ENCODE results near the gene CTBP2. TPM values are rescaled to one million over a fixed set of nuclear protein-coding genes. Genes with fewer than 3 reads are reported as not detected.

The CTBP2 gene
- 67.8 and 69.0 TPM in 2 replicates for total RNA-seq (2014; rRNA removed; shearing (Covaris generic))

DNA sequence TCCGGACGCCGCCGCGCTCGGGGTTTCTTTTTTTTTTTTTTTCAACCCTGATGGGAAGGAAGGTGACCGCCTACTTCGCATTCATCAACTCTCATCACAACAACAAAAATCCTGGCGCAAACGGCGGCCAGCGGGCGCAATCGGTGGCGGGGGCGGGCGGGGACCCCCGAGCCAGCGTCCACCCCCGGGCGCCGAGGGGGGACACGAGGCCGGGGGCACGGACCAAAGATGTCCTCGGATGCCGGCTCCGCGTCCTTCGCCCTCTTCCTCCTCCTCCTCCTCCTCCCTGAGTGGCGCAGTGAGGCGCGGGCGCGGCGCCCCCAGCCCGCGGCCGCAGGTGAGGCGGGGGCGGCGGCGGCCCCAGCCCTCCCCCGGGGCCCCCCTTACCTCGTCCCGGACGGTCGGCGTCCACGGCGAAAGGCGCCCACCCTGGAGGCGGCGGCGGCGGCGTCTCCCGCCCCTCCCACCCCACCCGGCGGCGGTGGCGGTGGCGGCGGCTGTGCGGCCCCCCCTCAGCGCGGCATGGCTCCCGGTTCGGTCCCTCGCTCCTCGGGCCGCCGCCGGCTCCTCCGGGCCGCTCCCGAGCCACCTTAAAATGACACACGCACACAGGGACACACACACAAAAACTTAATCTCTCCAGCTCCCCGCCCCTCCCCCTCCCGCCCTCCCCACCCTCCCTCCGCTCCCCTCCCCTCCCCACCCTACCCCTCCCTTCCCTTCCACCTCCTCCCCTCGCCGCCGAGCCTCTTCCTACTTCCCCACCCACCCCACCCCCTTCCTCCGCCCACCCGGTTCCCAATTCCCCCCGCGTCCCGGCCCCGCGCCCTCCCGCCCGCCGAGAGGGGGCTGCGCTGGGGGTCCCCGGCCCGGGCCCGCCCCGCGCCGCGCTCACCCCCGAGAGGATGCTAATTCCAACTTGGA, at the start of gene CTBP2:
Gene CTBP2, minus strand, starts transcription at position 632 of the 924 bp plus-strand sequence.
- no peaks in the 10 kb centered on the region for H3K9me3 ChIP-seq (replicated peaks)
- H3K27ac ChIP-seq: peak within 1 kb of the TSS; percentile 65
- peak; percentile 54 to 70 for DNase-seq
- no peaks in the 10 kb centered on the region for H3K36me3 ChIP-seq
- peak within 1 kb of the TSS; percentile 82 for H3K4me3 ChIP-seq
- no peaks in the 10 kb centered on the region for H3K27me3 ChIP-seq
- H3K4me1 ChIP-seq: peaks cover 20% of the 10 kb centered on the region

GRCh38 chr10:125209591-125210355, 49.4 kb upstream of the CTBP2 start:
- Histone ChIP-seq H3K36me3 (no peaks in the 10 kb centered on the region), H3K27ac (no peak overlapping the region), H3K9me3 (replicated peaks) (no peaks in the 10 kb centered on the region), H3K4me1 (no peaks in the 10 kb centered on the region), H3K27me3 (0 out of 2 replicates have a peak, but pooled peaks cover 7% of the 10 kb centered on the region), H3K4me3 (no peak overlapping the region)
- DNase-seq: no peak

DNA sequence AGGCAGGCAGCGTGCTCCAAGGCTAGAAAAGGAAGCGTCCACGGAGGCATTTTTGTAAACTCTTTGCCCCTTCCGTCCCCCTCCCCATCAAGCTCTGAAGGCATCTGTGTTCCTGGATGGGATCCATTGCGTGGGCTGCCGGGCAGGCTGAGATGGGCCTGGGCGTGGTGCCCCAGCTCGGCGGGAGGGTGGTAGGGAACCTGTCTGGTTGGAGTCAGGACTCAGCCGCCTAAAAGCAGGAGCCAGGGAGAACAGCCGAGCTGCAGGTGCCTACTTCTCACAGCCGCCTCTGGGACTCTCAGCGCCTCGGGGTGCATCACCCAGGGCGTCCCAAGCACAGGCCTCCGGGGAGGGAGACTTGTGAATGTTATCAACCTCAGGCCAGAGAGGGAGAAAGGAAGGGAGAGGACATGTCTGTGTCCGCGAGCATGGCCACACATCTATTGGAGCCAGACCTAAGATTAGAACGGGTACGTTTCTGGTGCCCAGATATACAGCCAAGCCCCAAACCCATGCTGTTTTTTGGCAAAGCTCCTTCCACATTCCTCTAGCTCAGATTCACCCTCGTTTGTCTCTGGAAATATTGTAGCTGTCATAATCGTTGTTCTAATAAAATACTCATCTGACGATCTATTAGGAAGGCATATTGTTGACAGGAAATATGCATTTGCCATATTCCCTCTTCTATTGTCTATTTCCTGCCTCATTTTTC, 48.6 kb upstream of the CTBP2 start:
- Histone ChIP-seq H3K27me3 (0 out of 2 replicates have a peak, but pooled peaks cover 7% of the 10 kb centered on the region), H3K27ac (no peak overlapping the region), H3K36me3 (no peaks in the 10 kb centered on the region), H3K4me1 (no peaks in the 10 kb centered on the region), H3K4me3 (no peak overlapping the region), H3K9me3 (replicated peaks) (no peaks in the 10 kb centered on the region)
- DNase-seq: no peak

GRCh38 chr10:125206623-125207022, 46.3 kb upstream of the CTBP2 start:
- Histone ChIP-seq H3K36me3 (no peaks in the 10 kb centered on the region), H3K27me3 (0 out of 2 replicates have a peak, but pooled peaks cover 7% of the 10 kb centered on the region), H3K4me3 (no peak overlapping the region), H3K4me1 (no peaks in the 10 kb centered on the region), H3K9me3 (replicated peaks) (no peaks in the 10 kb centered on the region), H3K27ac (no peak overlapping the region)
- no peak for DNase-seq

DNA sequence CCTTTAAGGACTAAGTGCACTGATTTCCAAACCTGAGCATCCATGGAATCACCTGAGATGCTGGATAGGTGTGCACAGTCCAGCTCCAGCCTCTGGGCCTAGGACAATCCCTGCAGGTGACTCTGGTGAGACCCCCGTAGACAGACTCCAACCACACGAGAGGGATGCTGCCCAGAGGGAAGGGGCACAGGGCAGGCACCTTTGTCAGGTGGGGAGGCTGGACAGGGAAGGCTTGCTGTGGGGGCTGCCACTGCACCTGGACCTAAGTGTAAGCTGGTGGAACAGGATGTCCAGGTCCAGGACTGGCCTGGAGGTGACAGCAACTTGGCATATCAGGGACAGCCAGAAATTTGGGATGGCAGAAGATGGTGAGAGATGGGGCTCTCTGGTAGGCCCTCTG, 45.1 kb upstream of the CTBP2 start:
- DNase-seq: no peak
- no peaks in the 10 kb centered on the region for H3K36me3 ChIP-seq
- no peak overlapping the region for H3K27ac ChIP-seq
- no peak overlapping the region for H3K4me3 ChIP-seq
- H3K4me1 ChIP-seq: no peaks in the 10 kb centered on the region
- no peaks in the 10 kb centered on the region for H3K9me3 ChIP-seq (replicated peaks)
- H3K27me3 ChIP-seq: 0 out of 2 replicates have a peak, but pooled peaks cover 7% of the 10 kb centered on the region

DNA sequence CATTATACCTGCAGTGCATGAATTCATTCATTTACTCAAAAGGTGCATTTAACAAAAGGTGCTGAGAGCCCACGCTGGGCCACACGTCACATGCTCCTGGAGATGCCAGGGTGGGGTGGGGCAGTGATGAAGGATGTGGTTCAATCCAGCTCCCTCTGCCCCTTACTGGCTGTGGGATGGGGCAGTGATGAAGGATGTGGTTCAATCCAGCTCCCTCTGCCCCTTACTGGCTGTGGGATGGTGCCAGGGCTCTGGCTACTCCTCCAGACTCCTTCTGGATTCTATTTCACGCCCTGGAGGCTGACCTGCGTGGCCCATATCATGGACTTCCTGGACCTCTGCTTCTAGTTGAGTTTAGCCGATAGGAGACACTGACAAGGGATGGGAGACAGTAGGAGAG, 44.0 kb upstream of the CTBP2 start:
- Histone ChIP-seq H3K4me1 (no peaks in the 10 kb centered on the region), H3K36me3 (no peaks in the 10 kb centered on the region), H3K27me3 (0 out of 2 replicates have a peak, but pooled peaks cover 7% of the 10 kb centered on the region), H3K9me3 (replicated peaks) (no peaks in the 10 kb centered on the region), H3K4me3 (no peak overlapping the region), H3K27ac (no peak overlapping the region)
- no peak for DNase-seq

DNA sequence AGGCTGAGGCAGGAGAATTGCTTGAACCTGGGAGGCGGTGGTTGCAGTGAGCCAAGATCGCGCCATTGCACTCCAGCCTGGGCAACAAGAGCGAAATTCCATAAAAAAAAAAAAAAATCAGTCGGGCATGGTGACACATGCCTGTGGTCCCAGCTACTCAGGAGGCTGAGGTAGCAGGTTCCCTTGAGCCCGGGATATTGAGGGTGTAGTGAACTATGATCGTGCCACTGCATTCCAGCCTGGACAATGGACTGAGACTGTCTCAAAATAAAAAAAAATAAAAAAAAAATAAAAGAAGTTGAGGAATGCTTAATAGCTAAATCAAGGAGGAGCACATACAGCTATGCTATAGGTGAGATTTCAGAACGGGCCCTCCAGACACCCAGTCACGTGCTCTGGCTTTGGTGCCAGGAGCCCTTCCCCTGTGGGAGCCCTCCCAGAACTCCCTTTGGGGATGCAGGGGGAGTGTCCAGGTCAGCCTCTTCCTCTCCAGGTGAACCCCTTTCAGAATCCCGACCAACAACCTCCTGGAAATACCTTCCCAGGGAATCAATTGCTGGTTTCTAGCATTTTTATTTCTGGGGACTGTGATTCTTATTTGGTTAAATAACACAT, 42.9 kb upstream of the CTBP2 start:
- Histone ChIP-seq H3K4me3 (no peak overlapping the region), H3K27ac (no peak overlapping the region)
- DNase-seq: no peak

DNA sequence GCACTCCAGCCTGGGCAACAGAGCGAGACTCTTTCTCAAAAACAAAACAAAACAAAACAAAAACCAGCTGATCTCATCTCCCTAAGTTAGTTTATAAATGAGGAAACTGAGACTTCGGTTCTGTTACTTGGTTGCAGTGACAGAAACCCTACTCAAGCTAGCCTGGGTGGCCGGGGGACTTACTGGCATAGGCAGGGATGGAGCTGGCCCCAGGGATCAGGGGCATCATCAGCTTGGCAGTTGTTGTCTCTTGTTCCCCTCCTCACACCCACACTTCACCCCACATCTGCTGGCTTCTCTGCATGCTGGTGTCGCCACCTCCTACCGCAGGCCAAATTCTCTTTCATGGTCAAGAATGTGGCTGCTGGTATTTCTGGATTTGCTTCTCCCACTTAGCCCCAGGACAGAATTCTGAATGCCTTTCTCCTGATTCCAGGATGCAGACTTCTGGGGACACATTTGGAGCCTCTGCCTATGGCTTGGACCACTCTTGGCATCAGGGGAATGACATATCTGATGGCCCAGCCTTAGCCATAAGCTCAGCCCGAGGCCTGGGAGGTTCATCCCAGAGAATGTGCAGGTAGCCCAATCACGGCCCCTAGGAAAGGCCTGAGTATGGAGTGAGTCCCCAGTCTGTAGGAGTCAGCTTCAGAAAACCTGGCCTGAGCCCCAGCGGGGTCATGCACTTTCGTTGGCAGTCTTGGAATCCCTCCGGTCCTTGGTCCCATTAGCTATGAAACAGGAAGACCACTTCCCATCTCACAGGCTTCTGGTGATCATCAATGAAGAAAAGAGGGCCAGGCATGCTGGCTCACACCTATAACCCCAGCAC, 41.6 kb upstream of the CTBP2 start:
- H3K4me1 ChIP-seq: no peaks in the 10 kb centered on the region
- no peak for DNase-seq
- no peak overlapping the region for H3K4me3 ChIP-seq
- no peaks in the 10 kb centered on the region for H3K36me3 ChIP-seq
- H3K9me3 ChIP-seq (replicated peaks): no peaks in the 10 kb centered on the region
- H3K27ac ChIP-seq: no peak overlapping the region
- no peaks in the 10 kb centered on the region for H3K27me3 ChIP-seq

More for the DNA sequence above, 42.9 kb upstream of the CTBP2 start:
- H3K9me3 ChIP-seq (replicated peaks): no peaks in the 10 kb centered on the region
- H3K36me3 ChIP-seq: no peaks in the 10 kb centered on the region
- no peaks in the 10 kb centered on the region for H3K4me1 ChIP-seq
- H3K27me3 ChIP-seq: 0 out of 2 replicates have a peak, but pooled peaks cover 7% of the 10 kb centered on the region

DNA sequence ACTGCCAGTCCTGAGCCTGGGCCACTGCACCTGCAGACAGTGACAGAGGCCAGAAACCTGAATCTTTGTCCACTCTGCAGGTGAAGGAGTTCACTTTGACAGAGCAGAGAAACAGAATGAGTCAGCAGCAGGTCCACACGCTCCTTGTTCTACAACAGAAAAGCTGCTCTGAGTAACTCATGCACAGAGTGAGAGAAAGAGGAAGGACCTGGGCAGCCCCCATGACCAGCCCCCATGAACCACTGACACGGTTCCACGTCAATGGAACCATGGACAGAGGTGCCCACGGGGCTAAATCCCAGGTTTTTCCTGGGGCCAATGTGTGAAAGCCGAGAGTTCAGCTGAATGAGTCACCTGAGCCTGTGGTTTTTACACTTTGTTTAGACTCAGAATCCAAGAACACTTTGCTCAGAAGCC, 40.8 kb upstream of the CTBP2 start:
- Histone ChIP-seq H3K27ac (no peak overlapping the region), H3K4me1 (no peaks in the 10 kb centered on the region), H3K4me3 (no peak overlapping the region), H3K27me3 (no peaks in the 10 kb centered on the region), H3K36me3 (no peaks in the 10 kb centered on the region), H3K9me3 (replicated peaks) (no peaks in the 10 kb centered on the region)
- DNase-seq: no peak

DNA sequence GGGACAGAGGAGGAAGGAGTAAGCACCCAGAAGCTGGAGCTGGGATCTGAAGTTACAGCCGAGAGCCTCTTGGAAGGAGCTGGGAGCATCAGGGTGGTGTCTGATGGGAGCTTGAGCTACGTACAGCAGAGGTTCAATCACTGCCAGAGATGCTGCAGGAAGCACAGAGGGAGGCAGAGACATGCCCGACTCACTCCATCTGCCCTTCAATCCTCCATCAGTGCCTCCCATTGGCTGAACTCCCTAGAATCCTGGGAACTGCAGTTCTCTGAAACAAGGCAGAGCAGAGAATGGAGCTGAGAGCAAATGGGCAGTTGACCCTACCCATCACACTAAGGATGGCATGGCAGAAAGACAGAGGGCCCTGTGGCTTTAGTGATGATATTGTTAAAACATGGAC, 40.0 kb upstream of the CTBP2 start:
- Histone ChIP-seq H3K27me3 (no peaks in the 10 kb centered on the region), H3K4me1 (no peaks in the 10 kb centered on the region), H3K9me3 (replicated peaks) (no peaks in the 10 kb centered on the region), H3K4me3 (no peak overlapping the region), H3K36me3 (no peaks in the 10 kb centered on the region), H3K27ac (no peak overlapping the region)
- no peak for DNase-seq

- Histone ChIP-seq H3K27me3 (no peaks in the 10 kb centered on the region), H3K4me3 (no peak overlapping the region), H3K9me3 (replicated peaks) (no peaks in the 10 kb centered on the region), H3K36me3 (no peaks in the 10 kb centered on the region), H3K4me1 (no peaks in the 10 kb centered on the region), H3K27ac (no peak overlapping the region)
- no peak for DNase-seq
Measured at GRCh38 chr10:125199270-125199669, 38.9 kb upstream of the CTBP2 start.

DNA sequence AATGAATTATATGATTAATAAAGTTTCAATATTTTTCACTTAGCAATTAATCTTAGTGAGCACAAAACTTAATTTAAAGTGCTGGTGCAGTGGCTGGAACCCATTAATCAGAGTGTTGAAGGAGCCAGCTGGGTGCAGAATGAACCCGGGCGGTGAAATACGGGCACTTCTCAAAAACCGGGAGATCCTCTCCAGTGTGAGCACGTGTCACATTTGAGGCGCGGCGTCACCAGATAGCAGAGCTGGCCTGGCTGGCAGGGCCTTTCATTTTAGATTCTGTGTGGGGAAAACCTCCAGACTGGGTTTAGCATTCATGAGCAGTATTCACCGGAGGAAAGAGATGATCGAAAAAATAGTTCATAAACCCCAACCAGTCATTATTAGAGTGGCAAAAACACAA, 34.5 kb upstream of the CTBP2 start:
- Histone ChIP-seq H3K4me1 (no peaks in the 10 kb centered on the region), H3K27me3 (no peaks in the 10 kb centered on the region), H3K9me3 (replicated peaks) (no peaks in the 10 kb centered on the region), H3K36me3 (no peaks in the 10 kb centered on the region), H3K27ac (no peak overlapping the region), H3K4me3 (no peak overlapping the region)
- DNase-seq: no peak

DNA sequence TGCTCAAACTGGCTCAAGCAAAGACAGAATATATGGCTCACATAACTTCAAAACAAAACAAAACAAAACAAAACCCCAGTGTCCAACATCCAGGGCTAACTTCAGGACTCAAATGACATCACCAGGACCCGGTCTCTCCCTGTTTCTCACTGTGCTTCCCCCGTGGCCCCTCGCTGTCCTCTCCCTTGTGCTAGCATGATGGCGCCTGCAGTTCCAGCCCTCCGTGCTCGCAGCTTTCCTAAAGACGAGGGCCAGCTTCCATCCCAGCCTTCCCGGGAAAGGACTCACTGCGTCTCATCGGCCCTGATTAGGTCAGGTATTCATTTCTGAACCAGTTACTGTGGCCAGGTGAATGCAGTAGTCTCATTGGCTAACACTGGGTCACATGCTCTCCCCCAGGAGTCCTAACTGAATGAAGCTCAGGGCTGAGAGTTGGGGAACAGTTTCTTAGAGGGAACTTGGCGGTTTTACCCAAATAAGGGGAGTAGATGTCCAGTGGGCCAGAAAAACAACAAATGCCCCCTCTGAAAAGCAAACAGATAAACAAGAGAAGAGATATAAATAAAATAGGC, 33.0 kb upstream of the CTBP2 start:
- Histone ChIP-seq H3K4me3 (no peak overlapping the region), H3K27ac (no peak overlapping the region), H3K36me3 (no peaks in the 10 kb centered on the region), H3K9me3 (replicated peaks) (no peaks in the 10 kb centered on the region), H3K4me1 (no peaks in the 10 kb centered on the region), H3K27me3 (no peaks in the 10 kb centered on the region)
- no peak for DNase-seq

Data from SJCRH30 (cell line).